HCT116 (cell line): ENCODE data around the gene SH2D7.

Experiments used
- ATF3 ChIP-seq: IDR thresholded peaks from 2 replicates; pipeline ENCODE4 v1.6.1; 2012
- CTCF ChIP-seq, 3 experiments: fragments of 200-600 bp in 1 of 3; sonication (generic) in 1 of 3; IDR thresholded peaks in 2 of 3; conservative IDR thresholded peaks in 1 of 3; 2 replicates each; pipeline ENCODE4 v1.5.1; 2012 to 2017; ENCODE audit warnings: low read depth in 2 of 3, low read length in 2 of 3, antibody characterized with exemption in 1 of 3, borderline replicate concordance in 1 of 3, control low read depth in 1 of 3, mild to moderate bottlenecking in 1 of 3, mixed read lengths in 1 of 3, mixed run types in 1 of 3, moderate library complexity in 1 of 3; ENCODE audit not compliant: insufficient read depth in 1 of 3
- EZH2 ChIP-seq: fragments of 200-600 bp; sonication (generic); IDR thresholded peaks from 2 replicates; pipeline ENCODE4 v1.6.1; 2017; ENCODE audit warnings: antibody characterized with exemption, mixed run types
- MAX ChIP-seq: IDR thresholded peaks from 2 replicates; pipeline ENCODE4 v1.6.1; 2012
- POLR2A ChIP-seq: IDR thresholded peaks from 2 replicates; pipeline ENCODE4 v1.7.0; 2011; ENCODE audit warnings: borderline replicate concordance; ENCODE audit not compliant: insufficient read depth, insufficient read length; ENCODE audit errors: extremely low read depth
- POLR2AphosphoS5 ChIP-seq: IDR thresholded peaks from 2 replicates; pipeline ENCODE4 v1.6.1; 2011; ENCODE audit warnings: mild to moderate bottlenecking, low read depth, low read length, moderate library complexity
- REST ChIP-seq: IDR thresholded peaks from 2 replicates; pipeline ENCODE4 v1.6.1; 2012; ENCODE audit warnings: low read depth
- SRF ChIP-seq: IDR thresholded peaks from 2 replicates; pipeline ENCODE4 v1.6.1; 2012; ENCODE audit warnings: low read depth
- TCF7L2 ChIP-seq: IDR thresholded peaks from 2 replicates; pipeline ENCODE4 v1.7.0; 2011; ENCODE audit warnings: borderline replicate concordance, inconsistent platforms; ENCODE audit not compliant: insufficient read depth, insufficient read length; ENCODE audit errors: extremely low read depth
- ZFX ChIP-seq: fragments of 450-650 bp; IDR thresholded peaks from 2 replicates; pipeline ENCODE4 v1.6.1; 2017

GRCh38 chr15:78108300-78109084, 16.1 kb downstream of the SH2D7 start:
- TF ChIP-seq CTCF (IDR thresholded peaks at IDR 0.05 in 2 of 3, conservative IDR thresholded peaks at IDR 0.05 in 1 of 3; ENCODE audit: borderline replicate concordance in 1 of 3, insufficient read depth in 1 of 3, low read depth in 2 of 3, low read length in 2 of 3), result peak; percentile 89 to 98 (median 96)
- no peak for TF ChIP-seq POLR2AphosphoS5
- no peak for TF ChIP-seq MAX
- TF ChIP-seq POLR2A, result no peak
- no peak for TF ChIP-seq ZFX
- no peak for TF ChIP-seq SRF
- no peak for TF ChIP-seq EZH2
- no peak for TF ChIP-seq REST
- no peak for TF ChIP-seq ATF3
- no peak for TF ChIP-seq TCF7L2
